ENCODE measurements around the gene NUP155.

Gene NUP155

GRCh38 chr5:37283214-37283820, 87.6 kb downstream of the NUP155 start (continued):
- TF ChIP-seq ZNF585B (tag by site-specific recombination; IDR thresholded peaks at IDR 0.05) (peak; percentile 100), SCRT2 (tag by site-specific recombination; IDR thresholded peaks at IDR 0.05) (peak; percentile 61), TRIM28 (IDR thresholded peaks at IDR 0.05; ENCODE audit: borderline replicate concordance, low read length) (peak; percentile 88; the same call in 1 of the 2 replicates), PRDM6 (tag by site-specific recombination; IDR thresholded peaks at IDR 0.05) (no peak), HOXA7 (CRISPR knock-in tag; IDR thresholded peaks at IDR 0.05; ENCODE audit: borderline replicate concordance) (no peak), ZNF518A (tag by site-specific recombination; conservative IDR thresholded peaks at IDR 0.05; ENCODE audit: low read depth) (0 out of 2 replicates have a peak, but pooled peaks have one; percentile 25), ZNF670 (tag by site-specific recombination; IDR thresholded peaks at IDR 0.05; ENCODE audit: low read depth) (no peak), ZNF830 (tag by site-specific recombination; IDR thresholded peaks at IDR 0.05; ENCODE audit: low read depth) (no peak), ZNF610 (tag by site-specific recombination; IDR thresholded peaks at IDR 0.05; ENCODE audit: borderline replicate concordance) (no peak), ZNF654 (tag by site-specific recombination; IDR thresholded peaks at IDR 0.05; ENCODE audit: low read depth) (no peak), ZNF692 (tag by site-specific recombination; IDR thresholded peaks at IDR 0.05) (no peak), ZNF341 (tag by site-specific recombination; IDR thresholded peaks at IDR 0.05; ENCODE audit: low read depth) (no peak), ZNF580 (tag by site-specific recombination; IDR thresholded peaks at IDR 0.05) (no peak), ZNF18 (tag by site-specific recombination; IDR thresholded peaks at IDR 0.05) (no peak), ZBTB10 (tag by site-specific recombination; IDR thresholded peaks at IDR 0.05) (no peak), ZNF600 (tag by site-specific recombination; IDR thresholded peaks at IDR 0.05) (peak; percentile 56), SCRT1 (tag by site-specific recombination; IDR thresholded peaks at IDR 0.05; ENCODE audit: borderline replicate concordance) (0 out of 2 replicates have a peak, but pooled peaks have one; percentile 50), BCL11B (tag by site-specific recombination; IDR thresholded peaks at IDR 0.05; ENCODE audit: low read depth) (no peak), ZNF114 (tag by site-specific recombination; IDR thresholded peaks at IDR 0.05) (no peak), ZNF121 (tag by site-specific recombination; IDR thresholded peaks at IDR 0.05) (no peak), ZBTB26 (tag by site-specific recombination; optimal IDR thresholded peaks at IDR 0.05) (no peak), ZNF398 (tag by site-specific recombination; IDR thresholded peaks at IDR 0.05) (no peak), GLIS1 (tag by site-specific recombination; IDR thresholded peaks at IDR 0.05) (no peak)
